Posterior vena cava (tissue), 2 donors: ENCODE measurements around the gene NLRP6. TPM values are rescaled to one million over a fixed set of nuclear protein-coding genes. Genes with fewer than 3 reads are reported as not detected.

Experiments
- DNase-seq: peaks from one replicate; pipeline ENCODE4 v3.0.0-alpha.2; 2020; ENCODE audit warnings: low spot score
- intact Hi-C, 2 donors: fragments of 100-400 bp; cut with DNase I; formaldehyde crosslinking; loops; one replicate each; pipeline versions ENCODE4 v1.14.1 to v1.14.2; 2022 to 2023
- total RNA-seq, 2 donors: library from RNA; stranded (reverse); fragmentation: NEBNext Ultra II Directional; extraction: Animal tissue kit (Norgen Biotek cat#: 25700); gene quantifications; one replicate each; pipeline ENCODE4 v1.2.1, GENCODE V29; 2021
- donor health status: DM: yes; HTN: yes; CAD: no.
- donor health status: DM: yes; HTN: yes; CAD: no.

Gene NLRP6
- total RNA-seq, 2 donors from 2014 or later, result 0.38 to 0.42 TPM

- intact Hi-C loops, result loop anchor here in 1 of 2 donors (5.0 kb wide), 1 partner anchor 52 kb away; the partner anchor contains the start of genes PSMD13 and SIRT3
- no peak for DNase-seq
These were observed 11.1 kb downstream of the NLRP6 start for GRCh38 chr11:289398-289711.

GRCh38 chr11:289712-290620 lies 11.8 kb downstream of the NLRP6 start:
- intact Hi-C loops, result loop anchor here in 1 of 2 donors (5.0 kb wide), 1 partner anchor 53 kb away; the partner anchor contains the start of genes PSMD13 and SIRT3
- peak; percentile 84 for DNase-seq

- DNase-seq, result peak; percentile 76
These were observed 12.5 kb downstream of the NLRP6 start for GRCh38 chr11:290621-291231.

GRCh38 chr11:291281-292210 lies 13.3 kb downstream of the NLRP6 start:
- intact Hi-C loops, result no loop called here
- peak; percentile 77 for DNase-seq

More at GRCh38 chr11:290621-291231, 12.5 kb downstream of the NLRP6 start:
- intact Hi-C loops, result no loop called here

- intact Hi-C loops, result no loop called here
- DNase-seq, result peak; percentile 71
These were observed 14.3 kb downstream of the NLRP6 start for GRCh38 chr11:292211-293121.

GRCh38 chr11:293271-293851 lies 15.2 kb downstream of the NLRP6 start:
- DNase-seq, result peak; percentile 74

GRCh38 chr11:293852-294661 lies 15.8 kb downstream of the NLRP6 start:
- peak; percentile 78 for DNase-seq
- intact Hi-C loops, result no loop called here

More at GRCh38 chr11:293271-293851, 15.2 kb downstream of the NLRP6 start:
- intact Hi-C loops, result no loop called here

GRCh38 chr11:294780-295179 lies 16.6 kb downstream of the NLRP6 start:
- DNase-seq, result peak; percentile 68
- intact Hi-C loops, result loop anchor here in 1 of 2 donors (5.0 kb wide), 1 partner anchor 208 kb away; no protein-coding TSS in a partner anchor

- peak; percentile 80 for DNase-seq
- intact Hi-C loops, result loop anchor here in 1 of 2 donors (5.0 kb wide), 1 partner anchor 207 kb away; no protein-coding TSS in a partner anchor
These were observed 17.4 kb downstream of the NLRP6 start for GRCh38 chr11:295351-296170.

- intact Hi-C loops, result loop anchor here in 1 of 2 donors (5.0 kb wide), 1 partner anchor 206 kb away; no protein-coding TSS in a partner anchor
- DNase-seq, result peak; percentile 62
These were observed 18.2 kb downstream of the NLRP6 start for GRCh38 chr11:296171-297050.

- peak; percentile 78 for DNase-seq
These were observed 18.9 kb downstream of the NLRP6 start for GRCh38 chr11:297051-297585.

GRCh38 chr11:297586-298405 lies 19.6 kb downstream of the NLRP6 start:
- DNase-seq, result peak; percentile 83
- intact Hi-C loops, result loop anchor here in 1 of 2 donors (5.0 kb wide), 1 partner anchor 205 kb away; no protein-coding TSS in a partner anchor

More at GRCh38 chr11:297051-297585, 18.9 kb downstream of the NLRP6 start:
- intact Hi-C loops, result loop anchor here in 1 of 2 donors (5.0 kb wide), 1 partner anchor 205 kb away; no protein-coding TSS in a partner anchor

- intact Hi-C loops, result loop anchor here in 1 of 2 donors (5.0 kb wide), 1 partner anchor 204 kb away; no protein-coding TSS in a partner anchor
- peak; percentile 80 for DNase-seq
These were observed 20.3 kb downstream of the NLRP6 start for GRCh38 chr11:298406-299065.
